Right lobe of liver (tissue), 6 donors: Measurements from ENCODE around the gene PITPNB. TPM values are rescaled to one million over a fixed set of nuclear protein-coding genes. Genes with fewer than 3 reads are reported as not detected.

ENCODE experiments used
- ATAC-seq, 4 donors: fragments of 200-7000 bp; cut with Tn5 transposase; one replicate each; pipeline ENCODE4 v1.9.1; 2020; ENCODE audit warnings: mild to moderate bottlenecking in 4 of 4, moderate library complexity in 4 of 4
- DNase-seq, 3 donors: peaks; one replicate each; pipeline ENCODE4 v3.0.0-alpha.2; 2020
- H3K27ac ChIP-seq, 3 donors: fragments of 200-600 bp; one replicate each; pipeline ENCODE4 v1.8.0; 2022
- H3K27me3 ChIP-seq, 2 donors: fragments of 200-600 bp; one replicate each; pipeline ENCODE4 v1.8.0; 2022
- H3K36me3 ChIP-seq, 4 donors: fragments of 200-600 bp; sonication (generic) in 1 of 4; one replicate each; pipeline versions ENCODE4 v1.5.1 to v1.8.0; 2017 to 2022; ENCODE audit warnings: control low read depth in 1 of 4
- H3K4me1 ChIP-seq, 4 donors: fragments of 200-600 bp; sonication (generic) in 1 of 4; one replicate each; pipeline versions ENCODE4 v1.5.1 to v1.8.0; 2017 to 2022; ENCODE audit warnings: control low read depth in 1 of 4
- H3K4me3 ChIP-seq, 3 donors: fragments of 200-600 bp; one replicate each; pipeline ENCODE4 v1.8.0; 2022
- H3K9me3 ChIP-seq, 4 donors: fragments of 200-600 bp; sonication (generic) in 1 of 4; one replicate each; pipeline versions ENCODE4 v1.5.1 to v1.8.0; 2017 to 2022; ENCODE audit warnings: control low read depth in 1 of 4
- POLR2A ChIP-seq: fragments of 450-650 bp; IDR thresholded peaks from one replicate; pipeline ENCODE4 v1.6.1; 2017; ENCODE audit warnings: antibody characterized with exemption, mild to moderate bottlenecking
- WGBS: methylation state at CpG from one replicate; pipeline ENCODE4 v1.1.6; 2018; ENCODE audit warnings: low coverage, low lambda C conversion rate; ENCODE audit not compliant: insufficient coverage; ENCODE audit errors: missing lambda C conversion rate; 5-methylcytosine and 5-hydroxymethylcytosine counted together
- intact Hi-C, 2 donors: fragments of 100-400 bp; cut with DNase I; formaldehyde crosslinking; loops; one replicate each; pipeline versions ENCODE4 v1.11.2 to v1.14.1; 2022
- total RNA-seq, 6 experiments: library from RNA; depleted of rRNA in 2 of 6; stranded (reverse); fragments of >200 nt in 2 of 6; fragmentation: NEBNext Ultra II Directional in 3 of 6; extraction: Animal tissue kit (Norgen Biotek cat#: 25700) in 3 of 6; gene quantifications; one replicate each; pipeline versions ENCODE4 v1.1.0 to v1.2.4, GENCODE V29; 2016 to 2023
- TF ChIP-seq, protein P1 (sequence below), 4 donors: fragments of 200-600 bp in 3 of 4; fragments of 450-650 bp in 1 of 4; IDR thresholded peaks; one replicate each; pipeline versions ENCODE4 v1.5.1 to v1.8.0; 2016 to 2022; ENCODE audit warnings: antibody characterized with exemption in 4 of 4, mild to moderate bottlenecking in 2 of 4
- donor health status: DM: no; HTN: yes; CAD: no.
- donor health status: DM: no; HTN: no; CAD: no.
- donor health status: DM: no; HTN: no; CAD: no.
- donor health status: DM: no; HTN: yes; CAD: no.
- donor health status: DM: no; HTN: yes; CAD: no.

The PITPNB gene
- total RNA-seq, 6 experiments from 2014 or later = 28.7 to 60.6 (median 37.6) TPM

DNA sequence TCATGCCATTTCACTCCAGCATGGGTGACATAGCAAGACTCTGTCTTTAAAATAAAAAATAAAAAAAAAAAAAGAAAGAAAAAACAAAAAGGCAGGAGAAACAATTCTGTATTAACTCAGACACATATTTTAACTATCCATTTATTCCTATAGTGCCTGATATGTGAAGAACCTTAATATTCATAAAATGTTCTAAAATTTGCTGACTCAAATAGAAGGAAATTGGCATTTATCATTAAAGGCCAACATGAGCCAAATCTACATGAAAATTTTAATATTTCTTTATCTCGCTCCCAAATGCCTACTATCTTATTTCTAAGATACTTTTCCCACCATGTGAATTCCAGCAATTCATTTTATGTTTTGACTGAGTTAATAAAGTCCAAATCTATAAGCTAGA lies 18.9 kb downstream of the PITPNB start:
- H3K4me1 ChIP-seq = peaks cover 0 to 14% (median 4%) of the 10 kb centered on the region in 4 donors
- TF ChIP-seq, protein P1, sequence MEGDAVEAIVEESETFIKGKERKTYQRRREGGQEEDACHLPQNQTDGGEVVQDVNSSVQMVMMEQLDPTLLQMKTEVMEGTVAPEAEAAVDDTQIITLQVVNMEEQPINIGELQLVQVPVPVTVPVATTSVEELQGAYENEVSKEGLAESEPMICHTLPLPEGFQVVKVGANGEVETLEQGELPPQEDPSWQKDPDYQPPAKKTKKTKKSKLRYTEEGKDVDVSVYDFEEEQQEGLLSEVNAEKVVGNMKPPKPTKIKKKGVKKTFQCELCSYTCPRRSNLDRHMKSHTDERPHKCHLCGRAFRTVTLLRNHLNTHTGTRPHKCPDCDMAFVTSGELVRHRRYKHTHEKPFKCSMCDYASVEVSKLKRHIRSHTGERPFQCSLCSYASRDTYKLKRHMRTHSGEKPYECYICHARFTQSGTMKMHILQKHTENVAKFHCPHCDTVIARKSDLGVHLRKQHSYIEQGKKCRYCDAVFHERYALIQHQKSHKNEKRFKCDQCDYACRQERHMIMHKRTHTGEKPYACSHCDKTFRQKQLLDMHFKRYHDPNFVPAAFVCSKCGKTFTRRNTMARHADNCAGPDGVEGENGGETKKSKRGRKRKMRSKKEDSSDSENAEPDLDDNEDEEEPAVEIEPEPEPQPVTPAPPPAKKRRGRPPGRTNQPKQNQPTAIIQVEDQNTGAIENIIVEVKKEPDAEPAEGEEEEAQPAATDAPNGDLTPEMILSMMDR (IDR thresholded peaks at IDR 0.05) = no peak
- no peak for TF ChIP-seq POLR2A
- WGBS = 96% methylated on average over 1 of the region's 1 CpG
- H3K4me3 ChIP-seq = no peak overlapping the region
- no peaks in the 10 kb centered on the region for H3K9me3 ChIP-seq
- ATAC-seq (no peak), DNase-seq (no peak)
- no peak overlapping the region for H3K27ac ChIP-seq
- no peaks in the 10 kb centered on the region for H3K27me3 ChIP-seq
- peaks cover 0 to 27% (median under 1%) of the 10 kb centered on the region in 4 donors for H3K36me3 ChIP-seq
- intact Hi-C loops = no loop called here

DNA sequence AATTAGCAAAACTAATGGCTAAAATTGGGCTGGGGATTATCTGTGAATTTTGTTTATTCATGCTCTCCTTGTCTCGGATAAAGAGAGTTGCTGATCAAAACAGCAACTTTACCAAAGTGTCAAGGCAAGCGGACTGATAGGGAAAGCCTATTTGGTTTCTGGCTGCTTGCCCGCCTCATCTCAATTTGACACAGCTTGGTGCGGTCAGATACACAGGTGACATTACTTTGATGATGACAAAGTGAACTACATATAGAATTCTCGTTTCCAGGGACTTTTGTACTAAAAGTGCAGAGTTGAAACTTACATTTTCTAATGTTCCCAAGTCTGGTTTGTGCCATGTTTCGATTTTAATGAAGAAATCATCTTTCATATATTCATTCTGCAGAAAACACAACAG lies 22.8 kb downstream of the PITPNB start:
- 27% methylated on average over 6 of the region's 6 CpGs for WGBS
- H3K27ac ChIP-seq = peak overlapping the region; percentile 47 to 98 (median 93)
- H3K4me1 ChIP-seq = peaks cover 0 to 52% (median 15%) of the 10 kb centered on the region in 4 donors
- H3K4me3 ChIP-seq = no peak overlapping the region
- DNase-seq = peak; percentile 63 to 70 (median 66)
- peak in 3 of 4 donors; percentile 22 to 40 (median 22) for ATAC-seq
- intact Hi-C loops = no loop called here
- H3K9me3 ChIP-seq = no peaks in the 10 kb centered on the region
- TF ChIP-seq, protein P1 (IDR thresholded peaks at IDR 0.05) = no peak
- no peak for TF ChIP-seq POLR2A
- H3K36me3 ChIP-seq = peaks cover 0 to 37% (median 0%) of the 10 kb centered on the region in 4 donors
- no peaks in the 10 kb centered on the region for H3K27me3 ChIP-seq

DNA sequence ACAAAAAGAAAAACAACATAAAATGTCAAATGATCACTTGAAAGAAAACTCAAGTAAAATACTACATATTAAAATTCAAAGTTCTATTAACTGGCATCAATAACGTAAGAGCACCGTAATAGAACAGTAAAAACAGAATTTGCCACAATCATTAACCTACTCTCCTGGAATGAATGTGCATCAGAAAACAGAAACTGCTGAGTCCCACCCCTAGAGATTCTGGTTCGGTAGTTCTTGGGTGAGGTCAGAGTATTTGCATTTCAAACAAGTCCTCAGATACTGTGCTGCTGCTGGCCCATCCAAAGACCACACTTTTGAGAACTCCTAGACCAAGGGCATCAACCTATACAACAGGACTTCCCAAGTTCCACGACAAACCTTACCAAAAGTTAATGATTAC lies 23.5 kb downstream of the PITPNB start:
- TF ChIP-seq, protein P1 (IDR thresholded peaks at IDR 0.05) = no peak
- TF ChIP-seq POLR2A = no peak
- Histone ChIP-seq H3K27me3 (no peaks in the 10 kb centered on the region), H3K4me1 (peaks cover 0 to 53% (median 15%) of the 10 kb centered on the region in 4 donors), H3K27ac (peak overlapping the region; percentile 5 to 98 (median 93)), H3K9me3 (no peaks in the 10 kb centered on the region), H3K4me3 (no peak overlapping the region), H3K36me3 (peaks cover 0 to 39% (median 0%) of the 10 kb centered on the region in 4 donors)
- WGBS = 21% methylated on average over 4 of the region's 4 CpGs
- intact Hi-C loops = no loop called here
- DNase-seq (no peak), ATAC-seq (peak; percentile 50 to 71 (median 60))

DNA sequence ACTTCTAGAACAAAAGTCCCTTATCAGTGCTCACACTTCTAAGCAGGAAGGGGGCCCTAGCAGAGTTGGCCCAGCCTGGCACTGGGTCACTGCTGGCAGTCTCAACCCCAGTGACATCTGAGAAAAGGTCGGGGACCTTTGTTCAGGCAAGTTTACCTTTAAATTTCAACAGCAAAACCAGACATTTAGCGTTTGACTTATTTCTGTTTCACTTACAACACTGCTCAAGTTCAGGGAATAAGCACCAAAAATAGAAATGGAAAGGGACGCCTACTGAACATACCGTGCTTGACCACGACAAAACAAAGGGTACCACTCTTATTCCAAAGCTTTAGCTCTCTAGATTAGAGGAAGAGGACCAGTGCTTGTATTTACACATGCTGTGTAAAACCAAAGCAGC lies 26.2 kb downstream of the PITPNB start:
- intact Hi-C loops = no loop called here
- Histone ChIP-seq H3K4me1 (peaks cover 0 to 62% (median 17%) of the 10 kb centered on the region in 4 donors), H3K9me3 (no peaks in the 10 kb centered on the region), H3K27ac (peak overlapping the region; percentile 81 to 98 (median 93)), H3K4me3 (peak overlapping the region in 1 of 3 donors; percentile 19), H3K36me3 (peaks cover 0 to 27% (median 0%) of the 10 kb centered on the region in 4 donors), H3K27me3 (no peaks in the 10 kb centered on the region)
- DNase-seq = peak; percentile 69 to 87 (median 85)
- peak; percentile 73 to 82 (median 78) for ATAC-seq
- 14% methylated on average over 5 of the region's 5 CpGs for WGBS
- TF ChIP-seq, protein P1 (IDR thresholded peaks at IDR 0.05) = no peak
- peak; percentile 42 for TF ChIP-seq POLR2A
